Keratinocyte (primary cell): ENCODE results near the gene FOXA1. TPM values are rescaled to one million over a fixed set of nuclear protein-coding genes. Genes with fewer than 3 reads are reported as not detected.

Source experiments
- DNase-seq: peaks from one replicate; pipeline ENCODE4 v3.0.0-alpha.2; 2011; ENCODE audit warnings: low read depth, missing footprints, low spot score
- FAIRE-seq: peaks from 2 replicates; lab custom pipeline; 2011; peaks lifted over from hg19 to GRCh38; lab: Jason Lieb, UNC
- H2AFZ ChIP-seq: 2 replicates; pipeline ENCODE4 v1.6.0; 2012; ENCODE audit warnings: low read length, control low read depth, inconsistent platforms; ENCODE audit not compliant: control insufficient read depth
- H3K27ac ChIP-seq: 2 replicates; pipeline ENCODE4 v1.5.1; 2011; ENCODE audit warnings: low read length; ENCODE audit not compliant: control insufficient read depth, insufficient read depth
- H3K27me3 ChIP-seq: 3 replicates; pipeline ENCODE4 v1.6.0; 2011; ENCODE audit warnings: low read length; ENCODE audit not compliant: control insufficient read depth, insufficient read depth; ENCODE audit errors: extremely low read depth
- H3K36me3 ChIP-seq, 2 experiments: 2 replicates in 1 of 2; 3 replicates in 1 of 2; pipeline ENCODE4 v1.5.1; 2011; ENCODE audit warnings: low read length in 2 of 2, mild to moderate bottlenecking in 1 of 2; ENCODE audit not compliant: control insufficient read depth in 2 of 2, insufficient read depth in 2 of 2; ENCODE audit errors: extremely low read depth in 1 of 2
- H3K4me1 ChIP-seq: 3 replicates; pipeline ENCODE4 v1.5.1; 2011; ENCODE audit warnings: low read length; ENCODE audit not compliant: control insufficient read depth, insufficient read depth; ENCODE audit errors: extremely low read depth
- H3K4me2 ChIP-seq: 3 replicates; pipeline ENCODE4 v1.6.0; 2011; ENCODE audit warnings: low read depth, low read length; ENCODE audit not compliant: control insufficient read depth, insufficient read depth; ENCODE audit errors: extremely low read depth
- H3K4me3 ChIP-seq, 3 experiments: fragments of 200-600 bp in 1 of 3; sonication (generic) in 1 of 3; 2 replicates in 2 of 3; 3 replicates in 1 of 3; pipeline ENCODE4 v1.5.1; 2011 to 2016; ENCODE audit warnings: low read length in 3 of 3, mild to moderate bottlenecking in 3 of 3, control low read depth in 2 of 3, inconsistent platforms in 1 of 3, low read depth in 1 of 3, mixed read lengths in 1 of 3, mixed run types in 1 of 3, moderate library complexity in 1 of 3; ENCODE audit not compliant: control insufficient read depth in 2 of 3, insufficient read depth in 2 of 3; ENCODE audit errors: extremely low read depth in 1 of 3
- H3K79me2 ChIP-seq: 2 replicates; pipeline ENCODE4 v1.6.0; 2012; ENCODE audit warnings: low read length; ENCODE audit not compliant: control insufficient read depth, insufficient read depth
- H3K9ac ChIP-seq: 3 replicates; pipeline ENCODE4 v1.6.0; 2011; ENCODE audit warnings: low read length; ENCODE audit not compliant: control insufficient read depth, insufficient read depth; ENCODE audit errors: extremely low read depth
- H3K9me1 ChIP-seq: 3 replicates; pipeline ENCODE4 v1.6.0; 2011; ENCODE audit warnings: low read length; ENCODE audit not compliant: control insufficient read depth, insufficient read depth; ENCODE audit errors: extremely low read depth
- H3K9me3 ChIP-seq: 2 replicates; pipeline ENCODE4 v1.5.1; 2012; ENCODE audit warnings: low read depth, low read length; ENCODE audit not compliant: control insufficient read depth
- H4K20me1 ChIP-seq: 3 replicates; pipeline ENCODE4 v1.6.0; 2011; ENCODE audit warnings: low read length; ENCODE audit not compliant: control insufficient read depth, insufficient read depth; ENCODE audit errors: extremely low read depth
- CTCF ChIP-seq, 3 experiments: IDR thresholded peaks in 1 of 3; conservative IDR thresholded peaks in 1 of 3; optimal IDR thresholded peaks in 1 of 3; 2 replicates in 2 of 3; 3 replicates in 1 of 3; pipeline versions ENCODE3 to v1.5.1; 2011; ENCODE audit warnings: low read length in 3 of 3, mild to moderate bottlenecking in 3 of 3, moderate library complexity in 2 of 3, control low read depth in 1 of 3, inconsistent platforms in 1 of 3; ENCODE audit not compliant: insufficient read depth in 2 of 3; ENCODE audit errors: extremely low read depth in 1 of 3
- EZH2 ChIP-seq: IDR thresholded peaks from one replicate; pipeline ENCODE4 v1.6.1; 2012; ENCODE audit warnings: inconsistent platforms, mild to moderate bottlenecking, low read length, moderate library complexity
- dilution Hi-C: fragments of 300-500 bp; cut with MboI; formaldehyde crosslinking; loops from one replicate; pipeline ENCODE4 v1.7.0; 2020; ENCODE audit warnings: low sequenced_read_pairs; ENCODE audit not compliant: extremely low pct_ligation_motif_present
- polyA plus RNA-seq, 5 experiments: library from polyadenylated mRNA; depleted of rRNA in 3 of 5; stranded (reverse) in 3 of 5; stranded (forward) in 1 of 5; unstranded in 1 of 5; fragments of >200 nt; gene quantifications; 1 replicate in 1 of 5; 2 replicates in 3 of 5; 3 replicates in 1 of 5; pipeline versions ENCODE4 v1.2.1 to v1.2.3, GENCODE V29; 2011 to 2012; ENCODE audit warnings: missing spikeins in 2 of 5, low read depth in 1 of 5, low replicate concordance in 1 of 5

FOXA1 gene
- polyA plus RNA-seq, 1 donor (not counting 4 experiments of a cell fraction or from before 2014, with no cell fraction given), result 0.85 TPM

GRCh38 chr14:37565550-37565949 lies 29.5 kb downstream of the FOXA1 start:
- Histone ChIP-seq H2AFZ (no peak overlapping the region), H3K36me3 (no peaks in the 10 kb centered on the region), H3K4me3 (no peak overlapping the region), H3K9me1 (no peaks in the 10 kb centered on the region), H4K20me1 (no peaks in the 10 kb centered on the region), H3K27ac (no peak overlapping the region), H3K9ac (no peak overlapping the region), H3K4me2 (no peak overlapping the region), H3K9me3 (no peaks in the 10 kb centered on the region), H3K27me3 (no peaks in the 10 kb centered on the region), H3K4me1 (no peaks in the 10 kb centered on the region), H3K79me2 (no peaks in the 10 kb centered on the region)
- dilution Hi-C loops, result no loop called here
- DNase-seq (no peak), FAIRE-seq (no peak)
- TF ChIP-seq EZH2, result no peak
- TF ChIP-seq CTCF (optimal IDR thresholded peaks at IDR 0.05 in 1 of 3, IDR thresholded peaks at IDR 0.05 in 1 of 3, conservative IDR thresholded peaks at IDR 0.05 in 1 of 3; ENCODE audit: extremely low read depth in 1 of 3, insufficient read depth in 2 of 3, low read length in 3 of 3), result peak in 2 of 3 experiments; percentile 14 to 16

DNA sequence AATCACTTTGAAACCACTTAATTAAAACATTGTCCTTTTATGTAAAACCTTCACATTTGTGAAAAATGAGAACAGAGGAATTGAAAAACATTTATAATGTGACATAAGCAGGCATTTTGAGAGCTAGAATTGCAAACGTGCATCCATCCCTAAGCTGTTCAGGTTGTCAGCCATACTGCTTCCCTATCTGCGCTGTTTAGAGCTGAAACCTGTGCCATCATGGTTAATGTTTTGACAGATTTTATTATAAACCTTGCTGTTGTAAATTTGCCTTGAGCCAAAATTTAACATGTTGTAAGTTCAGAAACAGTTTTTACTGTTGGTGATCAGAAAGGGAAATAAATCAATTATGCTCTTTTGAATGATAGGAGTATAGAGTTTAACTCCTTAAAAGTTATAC lies 31.9 kb downstream of the FOXA1 start:
- H2AFZ ChIP-seq, result no peak overlapping the region
- H3K79me2 ChIP-seq, result no peaks in the 10 kb centered on the region
- H3K27me3 ChIP-seq, result no peaks in the 10 kb centered on the region
- TF ChIP-seq CTCF (optimal IDR thresholded peaks at IDR 0.05 in 1 of 3, IDR thresholded peaks at IDR 0.05 in 1 of 3, conservative IDR thresholded peaks at IDR 0.05 in 1 of 3; ENCODE audit: extremely low read depth in 1 of 3, insufficient read depth in 2 of 3, low read length in 3 of 3), result no peak
- no peak for TF ChIP-seq EZH2
- DNase-seq (no peak), FAIRE-seq (no peak)
- H3K4me2 ChIP-seq, result no peak overlapping the region
- H3K27ac ChIP-seq, result no peak overlapping the region
- H3K4me1 ChIP-seq, result no peaks in the 10 kb centered on the region
- H3K4me3 ChIP-seq, result no peak overlapping the region
- no peaks in the 10 kb centered on the region for H4K20me1 ChIP-seq
- H3K9ac ChIP-seq, result no peak overlapping the region
- H3K9me1 ChIP-seq, result no peaks in the 10 kb centered on the region
- no peaks in the 10 kb centered on the region for H3K9me3 ChIP-seq
- dilution Hi-C loops, result no loop called here
- H3K36me3 ChIP-seq, result no peaks in the 10 kb centered on the region
